ENCODE results near the gene GALNT18.
A peak's percentile ranks its signal among the peaks of the same experiment; 100 is the strongest.

GALNT18 gene

DNA sequence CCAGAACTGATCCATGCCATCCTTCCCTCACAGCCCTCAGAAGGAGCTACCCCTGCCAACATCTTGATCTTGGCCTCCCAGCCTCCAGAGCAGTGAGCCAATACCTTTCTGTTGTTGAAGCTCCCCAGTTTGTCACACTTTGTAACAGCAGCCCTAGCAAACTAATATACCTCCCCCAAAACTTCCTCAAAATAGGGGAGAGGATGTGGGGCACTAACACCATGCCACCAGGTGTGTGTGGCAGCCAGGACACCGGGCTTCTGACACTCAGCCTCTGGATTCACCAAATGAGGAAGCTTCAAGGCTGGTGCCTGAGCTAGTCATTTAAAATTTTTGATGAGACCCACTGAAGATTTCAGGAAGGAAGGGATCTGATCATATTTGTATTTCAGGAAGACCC lies 353.7 kb downstream of the GALNT18 start:
- DNase-seq (ENCODE audit: low spot score): no peak

DNA sequence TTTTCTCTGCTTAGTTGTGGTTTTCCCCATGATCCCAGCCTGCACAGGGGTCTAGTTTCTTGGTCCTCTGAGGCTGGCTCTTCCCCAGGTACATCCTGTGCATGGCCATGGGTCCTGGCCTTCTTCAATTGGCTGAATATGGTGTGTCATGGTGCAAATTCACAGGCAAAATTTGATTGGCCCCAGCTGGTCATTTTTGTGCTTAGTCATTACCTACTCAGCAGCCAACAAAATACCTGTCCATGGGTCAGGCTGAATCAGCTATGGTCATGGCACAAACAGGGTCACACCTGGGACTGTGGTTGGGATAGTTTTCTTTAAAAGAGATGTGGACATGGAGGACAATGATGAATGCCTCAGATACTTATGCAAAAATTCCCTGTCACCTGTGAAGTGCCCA lies 354.5 kb downstream of the GALNT18 start:
- no peak for DNase-seq (ENCODE audit: low spot score)

DNA sequence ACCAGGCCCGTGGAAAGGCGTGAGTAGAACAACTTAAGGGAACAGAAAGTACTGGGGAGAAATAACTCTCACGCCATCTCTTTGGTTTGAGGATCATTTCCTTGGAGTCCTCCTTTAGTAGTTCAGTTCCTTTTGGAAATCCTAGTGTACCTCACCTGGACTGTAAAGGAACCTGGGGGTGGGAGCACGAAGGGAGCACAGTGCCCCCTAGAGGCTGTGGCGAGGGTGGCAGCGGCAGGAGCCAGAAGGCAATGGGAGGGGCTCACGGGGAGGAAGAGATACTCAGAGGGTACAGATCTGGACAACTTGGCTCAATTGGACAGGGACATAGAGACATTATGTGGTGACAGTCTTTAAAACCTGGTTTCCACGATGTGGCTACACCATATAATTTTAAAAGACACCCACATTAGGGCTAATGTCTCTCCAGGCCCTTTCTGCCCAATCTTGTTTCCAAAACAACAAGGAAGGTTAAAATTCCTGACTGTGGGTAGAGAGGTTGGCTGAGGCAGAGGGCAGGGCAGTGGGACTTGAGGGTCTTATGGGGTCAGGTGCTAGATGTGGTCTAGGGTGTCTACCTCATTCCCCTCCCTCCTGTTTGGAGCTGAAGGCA lies 355.7 kb downstream of the GALNT18 start:
- DNase-seq (ENCODE audit: low spot score): peak; percentile 52

DNA sequence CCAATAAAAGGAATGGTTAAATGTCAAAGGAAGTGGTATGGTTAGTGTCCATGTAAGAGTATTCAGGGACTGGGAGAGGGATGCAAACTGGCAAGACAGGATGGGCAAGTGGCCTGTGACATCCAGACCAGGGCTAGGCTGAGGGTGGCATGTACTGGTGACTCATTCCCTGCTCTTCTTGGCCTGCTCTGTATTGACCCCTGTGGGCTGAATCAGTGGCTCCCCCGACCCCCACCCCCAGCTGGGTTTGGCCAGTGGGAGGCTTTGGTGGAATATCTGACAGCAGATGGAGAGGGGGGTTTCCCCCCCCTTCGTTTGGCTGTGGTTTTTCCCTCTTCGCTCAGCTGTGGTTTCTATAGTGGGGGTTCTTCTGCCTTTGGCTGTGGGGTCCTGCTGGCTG lies 356.5 kb downstream of the GALNT18 start:
- no peak for DNase-seq (ENCODE audit: low spot score)

DNA sequence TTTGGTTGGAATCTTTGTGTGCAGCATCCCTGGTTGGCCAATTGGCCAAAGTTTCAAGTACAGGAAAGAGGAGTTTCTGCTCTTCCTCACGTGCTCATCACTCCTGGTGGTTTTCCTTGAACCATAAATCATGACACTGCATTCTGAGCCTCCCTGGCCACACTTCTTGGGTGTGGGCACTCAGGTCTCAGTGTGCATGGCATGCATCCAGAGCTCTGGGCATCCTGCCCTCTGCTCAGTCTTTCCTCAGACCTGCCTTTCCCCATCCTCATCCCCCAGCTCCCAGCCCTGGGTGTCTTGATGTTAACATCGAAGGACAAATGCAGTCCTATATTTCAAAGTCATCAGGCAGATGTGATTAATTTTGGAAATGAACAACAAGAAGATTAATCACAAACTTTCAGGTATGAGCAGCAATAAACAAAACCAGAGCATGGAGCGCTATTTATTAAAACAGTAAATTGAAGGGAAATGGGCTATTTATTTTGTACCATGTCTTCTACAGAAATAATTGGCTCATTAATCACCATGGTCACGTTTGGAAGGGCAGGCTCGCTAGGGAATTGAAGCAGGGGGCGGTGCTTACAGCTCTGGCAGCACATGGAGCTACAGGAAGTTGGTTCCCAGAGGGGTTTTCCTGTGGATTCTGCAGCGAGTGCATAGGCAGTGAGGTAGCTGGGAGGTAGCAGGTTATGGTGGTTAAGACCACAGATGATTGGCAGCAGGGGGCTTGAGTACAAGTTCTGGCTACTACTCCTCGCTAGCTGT lies 358.4 kb downstream of the GALNT18 start:
- DNase-seq (ENCODE audit: low spot score): no peak

DNA sequence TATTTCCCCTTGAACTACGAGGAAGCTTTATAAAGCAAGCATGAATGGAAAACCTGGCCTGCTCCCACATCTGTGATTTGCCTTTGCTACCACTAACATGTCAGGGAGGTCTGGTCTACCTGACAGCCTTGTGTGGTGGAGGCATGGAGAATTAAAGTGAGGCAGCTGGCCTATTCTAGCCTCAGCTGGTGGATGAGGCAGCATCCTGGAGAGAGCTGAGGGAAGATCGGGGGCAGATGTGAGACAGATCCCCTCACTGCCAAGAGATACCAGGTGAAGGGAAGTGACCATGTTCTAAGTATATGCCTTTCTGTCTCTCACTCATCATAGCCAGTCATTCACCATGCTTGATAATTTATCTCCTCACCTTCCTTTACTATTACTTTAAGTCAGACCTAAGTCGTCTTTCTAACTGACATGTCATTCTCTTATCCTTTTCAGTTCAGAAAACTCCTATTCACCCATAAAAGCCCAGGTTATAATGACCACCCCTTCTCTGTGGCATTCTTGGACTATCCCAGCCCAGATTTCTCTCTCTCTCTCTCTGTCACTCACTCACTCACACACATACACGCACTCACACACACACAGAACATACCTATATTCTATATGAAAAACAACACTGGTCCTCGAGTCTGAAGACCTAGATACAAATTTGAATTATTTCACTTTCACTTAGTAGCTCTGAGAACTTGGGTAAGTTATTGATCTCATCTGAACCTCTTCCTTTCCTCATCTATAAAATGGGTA lies 359.5 kb downstream of the GALNT18 start:
- no peak for DNase-seq (ENCODE audit: low spot score)

DNA sequence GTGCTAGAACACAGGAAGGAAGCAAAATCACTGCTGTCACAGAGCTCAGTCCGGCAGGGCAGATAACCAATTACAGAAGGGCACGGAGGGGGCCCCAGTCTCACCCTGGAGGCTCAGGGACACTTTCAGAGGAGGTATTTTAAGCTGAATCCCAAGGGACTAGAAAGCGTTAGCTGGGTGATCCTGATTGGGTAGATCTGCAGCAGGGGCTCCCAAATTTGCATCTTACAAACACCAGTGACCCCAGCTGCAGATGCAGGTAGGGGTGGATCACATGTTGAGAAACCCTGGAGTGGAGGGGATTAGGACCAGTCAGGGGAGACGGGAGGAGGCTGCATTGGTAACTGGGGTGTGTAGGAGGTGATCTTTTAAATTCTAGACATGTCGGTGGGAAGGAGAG lies 360.2 kb downstream of the GALNT18 start:
- DNase-seq (ENCODE audit: low spot score): no peak

DNA sequence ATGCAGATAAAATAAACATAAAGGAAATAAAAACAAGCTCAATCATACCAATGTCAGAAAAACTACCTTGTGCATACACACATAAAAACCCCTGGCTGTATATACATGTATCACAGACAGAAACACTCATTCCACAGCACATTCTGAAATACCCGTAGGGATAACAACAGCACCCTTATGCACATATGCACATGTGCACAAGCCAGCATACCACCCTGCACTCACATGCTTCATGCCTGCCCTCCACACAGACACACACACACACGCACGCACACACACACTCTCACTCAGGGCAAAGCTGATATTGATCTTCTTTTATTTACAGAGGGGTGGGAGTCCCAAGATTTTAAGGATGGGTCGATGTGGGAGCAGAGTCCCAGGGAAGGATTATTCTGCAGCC lies 360.9 kb downstream of the GALNT18 start:
- no peak for DNase-seq (ENCODE audit: low spot score)

DNA sequence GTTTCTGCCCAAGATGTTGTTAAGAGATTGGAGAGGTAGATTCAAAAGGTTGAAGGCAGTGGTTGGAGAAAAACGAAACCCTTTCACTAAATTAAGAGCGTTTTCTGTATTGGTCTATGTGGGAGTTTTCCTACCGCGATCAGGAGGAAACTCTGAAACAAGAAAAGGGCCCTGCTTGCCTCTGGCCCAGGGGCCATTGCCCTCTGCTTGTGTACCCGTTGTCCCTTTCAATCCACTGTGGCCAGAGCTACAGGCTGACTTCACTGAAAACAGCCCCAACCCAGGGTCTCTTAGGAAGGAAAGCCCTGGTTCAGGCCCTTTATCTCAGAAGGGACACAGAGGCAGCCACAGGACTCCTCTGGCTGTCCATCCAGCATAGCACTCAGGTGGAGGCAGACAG lies 367.8 kb downstream of the GALNT18 start:
- no peak for DNase-seq (ENCODE audit: low spot score)

DNA sequence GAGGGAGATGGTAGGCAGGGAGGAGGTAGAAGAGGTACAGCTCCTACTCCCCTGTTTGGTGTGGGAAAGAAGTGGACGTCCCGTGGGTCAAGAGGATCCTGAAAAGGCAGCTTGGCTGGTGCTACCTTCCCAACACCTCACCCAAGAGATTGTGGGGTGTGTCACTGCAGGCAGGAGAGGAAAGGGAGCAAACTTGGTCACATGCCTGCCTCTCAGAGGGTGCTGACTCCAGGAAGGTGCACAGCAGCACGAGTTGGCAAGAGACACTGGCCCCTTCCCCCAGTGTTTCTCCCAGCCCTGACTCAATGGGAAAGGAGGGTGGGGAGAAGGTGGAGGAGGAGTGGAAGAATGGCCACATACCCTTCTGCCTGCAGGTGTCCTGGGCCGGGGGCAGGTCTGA lies 368.3 kb downstream of the GALNT18 start:
- no peak for DNase-seq (ENCODE audit: low spot score)

DNA sequence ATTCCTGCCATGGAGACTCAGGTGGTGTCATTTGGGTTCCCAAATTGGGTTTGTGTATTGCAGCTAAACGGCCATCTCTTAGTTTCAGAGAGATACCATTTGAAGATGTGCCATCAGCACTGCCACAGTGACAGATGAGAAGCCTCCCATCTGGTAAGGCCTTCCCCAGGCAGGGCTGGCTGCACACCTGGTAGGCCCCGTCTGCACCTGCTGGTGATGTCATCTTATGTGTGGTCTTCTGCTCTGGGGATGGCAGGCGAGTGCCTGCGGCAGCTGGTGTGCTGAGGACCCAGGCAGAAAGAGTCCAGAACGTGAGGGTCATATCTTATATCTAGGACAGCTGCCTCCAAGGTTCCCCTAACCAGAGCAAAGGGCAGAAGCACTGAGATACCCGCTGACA lies 369.4 kb downstream of the GALNT18 start:
- DNase-seq (ENCODE audit: low spot score): no peak

DNA sequence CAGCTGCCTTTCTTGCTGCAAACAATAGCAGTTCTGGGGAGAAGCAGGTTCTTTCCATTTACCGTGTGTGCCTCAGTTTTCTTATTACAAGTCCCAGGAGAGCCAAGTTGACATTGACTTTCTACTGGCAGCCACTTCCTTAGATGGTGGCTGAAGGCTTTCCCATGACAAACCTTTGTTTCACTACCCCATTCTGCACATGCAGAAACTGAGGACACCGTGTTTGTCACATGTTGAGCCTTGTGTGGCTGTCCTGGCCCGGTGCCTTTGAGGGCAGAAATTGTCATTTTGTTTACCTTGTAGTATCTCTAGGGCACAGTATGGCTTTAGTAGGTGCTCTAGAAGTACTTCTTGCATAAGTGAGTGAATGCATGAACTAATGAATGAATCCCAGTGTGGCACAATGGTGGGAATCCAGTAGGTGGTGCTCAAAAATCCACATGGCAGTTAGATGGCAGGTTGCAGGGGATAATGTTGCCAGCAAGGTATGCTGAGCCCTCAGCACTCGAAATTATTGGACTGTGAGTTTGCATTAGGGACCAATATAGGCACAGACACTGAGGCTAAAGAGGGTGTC lies 370.3 kb downstream of the GALNT18 start:
- no peak for DNase-seq (ENCODE audit: low spot score)

DNA sequence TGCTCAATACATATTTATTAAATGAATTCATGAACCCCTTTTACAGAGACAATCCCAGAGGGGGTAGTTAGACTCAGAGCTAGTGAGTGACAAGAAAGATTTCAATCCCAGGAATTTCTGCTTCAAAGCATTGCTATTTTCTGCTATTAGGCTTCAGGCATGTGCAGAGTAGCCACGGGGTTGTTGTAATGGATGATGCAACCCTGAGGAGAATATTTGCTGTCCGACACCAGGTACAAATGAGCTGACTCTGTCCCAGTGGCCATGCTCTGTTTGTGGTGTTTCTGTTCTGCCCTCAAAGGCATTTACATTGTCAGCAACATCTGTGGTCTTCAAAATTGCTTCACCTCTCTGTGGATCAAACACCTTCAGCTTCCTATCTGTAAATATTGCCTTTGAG lies 371.3 kb downstream of the GALNT18 start:
- DNase-seq (ENCODE audit: low spot score): no peak

DNA sequence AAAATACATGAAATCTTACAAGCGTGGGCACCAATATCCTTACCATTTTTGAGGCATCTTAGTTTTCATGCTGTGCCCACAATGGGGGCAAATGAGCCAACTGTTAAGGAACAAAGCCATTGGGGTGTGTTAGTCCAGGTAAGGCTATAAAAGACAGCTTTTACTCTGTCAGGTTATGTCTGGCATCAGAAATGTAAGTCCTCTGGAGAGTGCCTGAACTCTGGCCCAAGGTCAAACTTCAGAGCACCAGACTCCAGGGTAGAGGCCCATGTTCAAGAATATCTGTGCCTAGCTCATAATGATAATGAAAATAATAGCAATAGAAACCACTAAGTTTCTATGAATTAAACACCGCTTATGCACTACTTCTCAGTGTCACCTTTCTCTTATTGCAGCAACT lies 374.2 kb downstream of the GALNT18 start:
- DNase-seq (ENCODE audit: low spot score): no peak

DNA sequence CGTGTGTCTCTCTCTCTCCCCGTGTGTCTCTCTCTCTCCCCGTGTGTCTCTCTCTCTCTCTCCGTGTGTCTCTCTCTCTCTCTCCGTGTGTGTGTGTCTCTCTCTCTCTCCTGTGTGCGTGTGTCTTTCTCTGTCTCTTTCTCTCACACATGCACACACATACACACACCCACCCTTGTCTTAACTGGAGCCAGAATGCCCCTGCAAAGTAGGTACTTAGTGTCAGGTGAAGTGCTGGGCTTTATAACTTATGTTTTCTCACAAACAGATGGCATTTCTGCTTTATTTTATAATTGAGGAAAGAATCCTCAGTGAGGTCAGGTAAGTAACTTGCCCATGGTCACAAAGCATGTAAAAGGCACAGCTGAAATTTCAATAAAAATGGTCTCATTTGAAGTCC lies 374.7 kb downstream of the GALNT18 start:
- no peak for DNase-seq (ENCODE audit: low spot score)

DNA sequence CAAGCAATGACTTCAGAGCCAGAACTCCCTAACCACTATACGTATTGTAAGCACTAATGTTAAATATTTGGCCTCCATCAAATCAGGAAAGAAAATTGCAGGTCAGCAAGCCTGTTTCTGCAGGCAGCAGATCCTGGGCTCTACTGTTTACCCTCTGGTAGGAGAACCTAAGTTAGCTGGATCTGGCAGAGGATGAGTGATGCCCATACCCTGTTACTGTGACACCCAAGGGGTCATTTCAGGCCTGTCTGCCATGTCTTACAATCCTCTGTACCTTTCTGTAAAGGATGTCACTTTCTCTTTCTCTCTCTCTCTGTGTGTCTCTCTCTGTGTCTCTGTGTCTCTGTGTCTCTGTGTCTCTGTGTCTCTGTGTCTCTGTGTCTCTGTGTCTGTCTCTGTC lies 375.6 kb downstream of the GALNT18 start:
- no peak for DNase-seq (ENCODE audit: low spot score)

DNA sequence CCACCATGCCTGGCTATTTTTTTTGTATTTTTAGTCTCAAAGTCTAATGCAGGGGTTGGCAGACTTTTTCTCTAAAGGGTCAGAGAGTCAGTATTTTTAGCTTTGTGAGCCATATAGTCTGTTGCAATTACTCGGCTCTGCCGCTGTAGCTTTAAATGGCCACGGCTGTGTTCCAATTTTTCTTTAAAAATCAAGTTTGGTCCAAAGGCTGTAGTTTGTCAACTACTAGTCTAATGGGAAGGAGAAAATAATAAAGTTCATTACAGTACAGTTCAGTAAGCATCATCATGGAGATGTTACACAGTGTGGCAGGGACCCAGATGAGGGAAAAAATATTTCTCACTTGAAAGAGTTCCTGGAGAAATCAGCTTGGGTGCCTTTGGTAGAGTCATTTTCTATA lies 376.4 kb downstream of the GALNT18 start:
- DNase-seq (ENCODE audit: low spot score): no peak

DNA sequence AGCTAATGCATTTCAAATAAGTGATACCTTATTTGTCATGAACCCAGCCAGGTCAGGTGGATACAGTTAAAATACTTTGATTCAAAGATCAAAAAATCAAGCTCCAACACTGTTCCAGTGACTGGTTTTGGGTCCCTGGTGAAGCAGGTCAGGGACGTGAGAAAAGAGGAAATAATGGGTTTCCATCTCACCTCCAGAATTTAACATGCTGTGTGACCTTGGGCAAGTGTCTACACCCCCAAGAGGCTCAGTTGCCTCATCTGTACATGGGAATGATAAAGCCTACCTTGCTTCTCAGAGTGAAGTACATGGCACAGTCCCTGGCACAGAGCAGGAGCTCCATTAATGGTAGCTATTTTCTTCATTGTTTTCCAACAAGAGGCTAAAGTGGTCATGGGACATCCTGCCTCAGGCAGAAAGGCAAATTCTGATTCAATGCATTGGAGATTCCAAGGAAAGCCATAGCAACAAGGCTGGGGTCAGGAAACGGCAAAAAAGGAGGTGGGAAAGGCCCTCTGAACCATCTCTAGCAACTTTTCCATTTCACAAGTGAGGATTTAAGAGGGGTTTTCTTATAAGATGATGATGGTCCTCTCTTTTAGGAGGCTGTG lies 377.2 kb downstream of the GALNT18 start:
- DNase-seq (ENCODE audit: low spot score): no peak

DNA sequence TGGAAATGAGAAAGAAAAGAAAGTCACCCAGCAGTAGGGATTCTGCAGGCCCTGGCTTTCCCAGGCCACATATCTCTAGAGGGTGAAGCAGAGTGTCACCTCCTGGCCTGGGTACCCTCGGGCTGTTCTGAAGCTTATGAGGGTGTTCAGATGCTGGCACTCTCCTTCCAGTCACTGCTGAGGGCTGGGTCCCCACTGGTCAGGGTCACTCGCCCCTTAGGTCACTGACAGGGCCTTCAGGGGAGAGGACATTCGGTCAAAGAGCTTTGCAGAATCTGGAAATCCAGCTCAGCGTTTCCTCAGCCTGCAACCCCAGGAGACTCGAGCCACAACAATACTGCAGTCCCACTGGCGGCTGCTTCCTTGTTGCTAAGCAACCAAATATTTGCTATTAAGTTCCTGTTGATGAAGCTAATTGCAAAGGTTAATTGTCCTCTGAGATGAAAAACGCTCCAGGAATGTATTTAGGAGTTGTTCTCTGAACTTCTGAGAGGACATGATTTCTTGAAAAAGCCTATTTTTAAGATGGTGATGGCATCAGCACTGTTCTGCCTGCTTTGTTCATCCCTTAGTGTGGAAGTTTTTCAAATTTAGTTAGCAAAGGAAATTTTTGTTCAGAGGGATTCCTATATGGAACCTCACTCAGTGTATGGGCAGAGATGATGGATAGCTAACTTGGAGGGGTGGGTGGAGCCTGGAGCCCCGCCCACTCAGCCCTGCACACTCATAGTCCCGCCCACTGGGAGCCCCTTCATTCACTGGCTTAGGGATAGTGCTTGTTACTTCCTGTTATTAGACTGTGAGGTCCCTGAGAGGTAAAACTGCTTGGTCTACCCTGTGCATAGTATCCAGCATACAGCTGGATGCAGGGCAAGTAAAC lies 378.0 kb downstream of the GALNT18 start:
- no peak for DNase-seq (ENCODE audit: low spot score)

DNA sequence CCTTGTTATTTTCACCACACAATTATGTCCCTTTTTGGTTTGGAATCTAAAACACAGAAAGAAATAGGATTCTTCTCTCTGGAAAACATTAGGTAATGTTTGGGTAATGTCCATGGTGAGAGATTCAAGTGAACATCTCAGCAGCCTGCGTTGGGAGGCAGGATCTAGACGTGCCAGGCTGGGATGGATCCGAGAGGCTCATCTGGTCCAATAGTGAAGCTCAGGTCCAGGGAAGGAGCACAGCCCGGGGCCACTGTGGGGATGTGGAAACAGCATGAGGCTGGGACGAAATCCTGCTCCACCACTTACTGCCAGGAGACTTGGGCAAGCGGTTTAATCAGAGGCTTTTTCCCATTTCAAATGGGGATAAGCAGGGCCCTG lies 378.6 kb downstream of the GALNT18 start:
- DNase-seq (ENCODE audit: low spot score): no peak

DNA sequence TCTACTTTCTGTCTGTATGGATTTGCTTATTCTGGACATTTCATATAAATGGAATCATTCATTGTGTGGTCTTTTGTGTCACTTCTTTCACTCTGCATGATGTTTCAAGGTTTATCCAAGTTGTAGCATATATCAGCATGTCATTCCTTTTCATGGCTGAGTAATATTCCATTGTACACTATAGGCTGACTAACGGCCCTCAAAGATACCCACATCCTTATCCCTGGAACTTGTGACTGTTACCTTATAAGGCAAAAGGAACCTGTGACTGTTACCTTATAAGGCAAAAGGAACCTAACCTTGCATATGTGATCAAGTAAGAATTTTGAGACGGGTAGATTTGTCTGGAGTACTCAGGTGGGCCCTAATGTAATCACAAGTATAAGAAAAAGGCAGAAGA lies 380.5 kb downstream of the GALNT18 start:
- DNase-seq (ENCODE audit: low spot score): no peak

DNA sequence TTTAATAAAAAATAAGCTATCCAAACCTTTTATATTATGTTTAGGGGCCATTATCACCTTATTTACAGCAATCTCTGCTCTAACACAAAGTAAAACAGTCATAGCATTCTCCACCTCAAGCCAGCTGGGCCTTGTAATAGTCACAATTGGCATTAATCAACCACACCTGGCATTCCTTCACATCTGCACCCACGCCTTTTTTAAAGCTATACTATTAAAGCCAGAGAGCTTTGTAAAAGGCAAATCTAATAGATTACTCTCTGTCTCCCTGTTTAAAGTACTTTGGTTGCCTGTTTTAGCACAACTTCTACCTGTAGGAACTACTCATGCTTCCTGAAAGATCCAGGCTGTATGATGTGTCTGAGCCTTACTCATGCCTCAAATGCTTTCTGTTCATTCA lies 381.8 kb downstream of the GALNT18 start:
- DNase-seq (ENCODE audit: low spot score): no peak
